ENCODE measurements around the gene FHIT.

DNA sequence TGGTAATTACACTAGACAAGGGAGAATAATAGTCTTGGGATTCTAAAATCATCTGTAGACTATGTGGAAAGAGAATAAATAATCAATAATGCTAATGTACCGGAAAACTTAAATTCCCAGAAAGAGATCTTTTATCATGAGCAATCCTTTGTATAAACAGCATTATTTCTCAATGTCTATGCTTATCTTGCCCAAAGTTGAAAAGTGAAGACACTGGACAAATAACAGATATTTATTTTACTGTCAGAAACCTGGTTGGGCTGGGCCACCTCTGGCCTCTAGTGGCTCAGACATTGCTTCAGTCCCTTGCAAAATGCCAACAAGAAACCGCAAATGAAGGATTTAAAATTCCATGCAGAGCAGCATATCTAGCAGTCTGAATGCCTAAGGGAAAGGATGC is 409.9 kb downstream of the FHIT start:
- TF ChIP-seq GATA3 (IDR thresholded peaks at IDR 0.05; ENCODE audit: low read depth, low read length) (no peak), GATA2 (IDR thresholded peaks at IDR 0.05; ENCODE audit: low read depth, low read length) (no peak)

All from SH-SY5Y (cell line).